Ammon's horn (tissue), 1 donor: Measurements from ENCODE around the gene DHRS4L2.
A peak's percentile ranks its signal among the peaks of the same experiment; 100 is the strongest.
"Not testable (repeated sequence)": the region's sequence is repeated elsewhere in the genome, so short reads cannot be mapped to it uniquely, and the experiment has no call there.

Source experiments
- DNase-seq: peaks from one replicate; pipeline ENCODE4 v3.0.0-alpha.2; 2016; ENCODE audit warnings: low spot score

The DHRS4L2 gene

GRCh38 chr14:24018978-24019377 lies 30.2 kb downstream of the DHRS4L2 start:
- not testable (repeated sequence) for DNase-seq

DNA sequence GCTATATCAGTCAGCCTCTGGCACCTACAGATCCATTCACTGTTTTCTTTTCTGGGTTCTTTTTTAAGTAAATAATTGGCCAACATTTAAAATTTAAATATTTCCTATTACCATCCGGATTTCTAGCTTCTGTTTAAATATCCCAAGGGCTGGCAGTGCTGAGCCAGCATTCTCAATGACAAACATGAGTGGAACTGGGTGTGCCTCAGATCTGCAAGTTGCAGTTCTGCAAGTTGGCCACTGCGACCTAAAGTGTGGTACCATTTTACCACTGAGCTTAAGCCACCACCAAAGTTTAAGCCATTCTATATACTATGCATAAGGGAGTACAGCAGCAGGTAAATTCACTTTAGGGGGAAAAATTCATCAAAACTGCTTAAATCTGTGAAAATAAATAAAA lies 31.2 kb downstream of the DHRS4L2 start:
- DNase-seq, result not testable (repeated sequence)

DNA sequence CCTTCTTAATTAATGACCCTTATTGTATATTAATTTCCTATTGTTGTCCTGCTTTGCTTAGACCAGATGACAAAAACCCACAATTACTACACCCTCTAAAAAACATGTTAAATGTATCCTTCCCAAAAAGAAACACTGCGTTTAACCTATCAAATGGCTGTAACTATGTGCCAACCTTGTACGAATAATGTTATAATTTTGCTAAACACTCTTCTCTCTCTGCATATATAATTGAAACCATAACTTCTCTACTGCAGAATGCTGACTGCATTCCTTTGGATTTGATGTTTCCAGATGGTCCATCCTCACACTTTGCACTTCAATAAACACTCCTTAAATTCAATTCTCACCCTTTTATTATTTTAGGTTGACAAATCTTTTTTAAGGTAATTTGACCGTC lies 31.8 kb downstream of the DHRS4L2 start:
- DNase-seq, result not testable (repeated sequence)

DNA sequence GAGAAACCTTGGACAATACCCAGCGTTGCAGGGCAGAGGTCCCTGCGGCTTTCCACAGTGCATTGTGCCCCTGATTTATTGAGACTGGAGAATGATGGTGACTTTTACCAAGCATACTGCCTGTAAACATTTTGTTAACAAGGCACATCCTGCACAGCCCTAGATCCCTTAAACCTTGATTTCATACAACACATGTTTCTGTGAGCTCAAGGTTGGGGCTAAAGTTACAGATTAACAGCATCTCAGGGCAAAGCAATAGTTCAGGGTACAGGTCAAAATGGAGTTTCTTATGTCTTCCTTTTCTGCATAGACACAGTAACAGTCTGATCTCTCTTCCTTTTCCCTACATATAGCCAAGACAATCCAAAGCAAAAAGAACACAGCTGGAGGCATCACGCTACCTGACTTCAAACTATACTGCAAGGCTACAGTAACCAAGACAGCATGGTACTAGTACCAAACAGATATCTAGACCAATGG lies 36.2 kb downstream of the DHRS4L2 start:
- not testable (repeated sequence) for DNase-seq

GRCh38 chr14:24029687-24030086 lies 41.0 kb downstream of the DHRS4L2 start:
- not testable (repeated sequence) for DNase-seq

GRCh38 chr14:24031331-24031730 lies 42.6 kb downstream of the DHRS4L2 start:
- not testable (repeated sequence) for DNase-seq

DNA sequence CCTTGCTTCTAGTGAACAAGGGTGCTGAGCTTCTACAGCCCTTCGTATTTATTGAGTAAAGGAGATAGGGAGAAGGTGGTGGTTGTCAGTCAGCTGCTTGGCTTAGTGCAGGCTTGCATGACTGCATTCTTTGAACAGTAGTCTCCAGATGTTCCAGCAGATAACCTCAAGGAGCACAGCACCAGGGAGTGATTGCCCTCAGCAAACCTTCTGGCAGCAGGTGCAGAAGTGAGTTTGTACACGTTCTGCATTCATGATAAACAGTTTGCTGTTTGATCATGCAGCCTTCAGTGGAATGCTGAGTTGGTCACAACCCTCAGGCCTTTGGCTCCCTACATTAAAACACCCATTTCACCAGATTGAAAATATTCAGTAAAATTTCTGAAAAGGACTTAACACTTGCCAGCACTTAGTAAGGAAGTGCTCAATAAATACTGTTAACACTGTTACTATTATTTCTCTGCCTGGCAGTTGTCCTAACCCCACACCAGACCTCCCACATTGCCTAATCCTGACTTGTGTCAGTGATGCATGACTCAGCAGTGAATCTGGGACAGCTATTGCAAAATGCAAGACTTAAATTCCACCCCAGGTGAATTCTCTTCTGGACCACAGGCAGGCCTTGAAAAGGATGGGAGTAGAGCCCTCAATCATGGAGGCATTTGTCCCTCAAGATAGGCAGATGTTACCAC lies 44.1 kb downstream of the DHRS4L2 start:
- DNase-seq, result no peak

DNA sequence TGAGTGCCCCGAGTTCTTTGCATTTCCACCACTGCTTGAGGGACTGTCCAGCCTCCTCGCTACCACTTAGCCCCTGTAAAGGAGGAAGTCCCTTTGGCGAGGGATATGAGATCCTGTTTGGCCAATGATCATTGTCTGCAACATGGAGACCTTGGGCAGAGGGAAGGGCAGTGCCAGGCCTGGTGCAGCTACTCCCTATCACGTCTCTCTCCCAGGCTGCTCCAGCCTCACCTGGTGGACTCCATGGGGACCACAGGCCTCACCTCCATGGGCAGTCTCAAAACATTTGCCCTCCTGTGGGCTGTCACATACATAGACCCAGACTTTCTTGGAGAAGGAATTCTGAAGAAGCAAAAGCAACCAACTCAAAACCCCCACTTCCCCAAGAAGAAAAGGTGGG lies 47.0 kb downstream of the DHRS4L2 start:
- DNase-seq, result not testable (repeated sequence)

GRCh38 chr14:24036169-24036962 lies 47.6 kb downstream of the DHRS4L2 start:
- DNase-seq, result peak; percentile 86

DNA sequence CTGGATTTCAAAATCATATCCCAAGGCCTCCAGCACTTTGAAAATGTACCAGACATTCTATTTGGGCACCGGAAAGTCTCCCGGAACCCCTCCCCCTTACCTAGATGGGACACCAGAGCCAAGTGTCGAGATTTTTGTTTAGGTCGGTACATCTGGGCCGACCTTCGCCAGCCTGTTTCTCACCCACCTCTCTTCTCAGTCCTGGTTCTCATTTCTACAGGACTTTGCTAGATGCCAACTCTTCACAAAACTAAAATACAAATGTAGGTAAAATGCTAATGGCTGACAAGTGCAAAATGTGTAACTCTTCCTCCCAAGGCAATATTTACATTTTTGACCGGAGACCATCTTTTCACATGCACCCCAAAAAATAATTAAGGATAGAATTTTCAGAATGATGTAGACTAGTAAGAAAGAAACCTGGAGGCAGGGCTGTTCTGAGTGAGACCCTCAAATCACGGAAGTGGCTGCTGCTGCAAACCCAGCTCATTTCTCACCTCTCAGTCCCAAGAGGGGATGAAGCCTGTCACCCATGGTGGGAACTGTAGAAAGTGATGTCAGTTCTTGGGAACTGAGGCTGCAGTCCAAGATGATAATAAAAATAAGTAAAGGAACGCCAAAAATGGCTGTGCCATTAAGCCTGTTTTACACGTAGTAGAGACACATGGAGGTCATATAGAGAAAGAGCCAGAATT lies 48.4 kb downstream of the DHRS4L2 start:
- DNase-seq, result not testable (repeated sequence)

DNA sequence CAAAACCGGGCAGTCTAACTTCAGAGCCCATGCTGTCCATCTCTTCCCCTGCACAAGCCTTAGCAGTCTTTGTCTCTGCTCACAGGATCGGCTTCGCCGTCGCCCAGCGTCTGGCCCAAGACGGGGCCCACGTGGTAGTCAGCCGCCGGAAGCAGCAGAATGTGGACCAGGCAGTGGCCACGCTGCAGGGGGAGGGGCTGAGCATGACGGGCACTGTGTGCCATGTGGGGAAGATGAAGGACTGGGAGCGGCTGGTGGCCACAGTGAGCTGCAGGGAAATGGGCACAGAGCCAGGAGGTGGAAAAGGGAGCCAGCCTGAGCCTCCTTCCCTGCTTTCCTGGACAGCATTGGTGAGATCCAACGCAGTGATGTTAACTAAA lies 48.9 kb downstream of the DHRS4L2 start:
- no peak for DNase-seq

- no peak for DNase-seq
Observed at GRCh38 chr14:24038686-24039085, 50.0 kb downstream of the DHRS4L2 start.

GRCh38 chr14:24040692-24041091 lies 52.0 kb downstream of the DHRS4L2 start:
- DNase-seq, result no peak

DNA sequence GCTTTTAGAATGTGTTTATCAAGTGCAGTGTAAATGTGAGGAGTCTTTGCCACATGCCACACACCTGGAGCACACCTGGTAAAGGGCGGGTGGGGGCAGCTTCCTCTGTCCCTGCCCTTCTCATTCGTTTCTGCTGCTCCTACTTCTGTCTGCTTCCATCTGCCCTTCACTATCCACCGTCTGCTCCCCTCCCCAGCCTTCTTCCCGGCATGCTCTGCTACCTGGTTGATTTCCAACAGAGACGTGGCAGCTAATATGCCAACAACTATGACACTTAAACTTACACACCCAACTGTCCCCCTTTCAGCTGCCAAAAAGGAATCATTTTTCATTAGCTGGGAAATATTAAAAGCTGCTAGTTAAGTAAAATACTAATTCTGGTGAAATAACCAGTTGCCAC lies 54.0 kb downstream of the DHRS4L2 start:
- no peak for DNase-seq

- DNase-seq, result peak; percentile 3
Observed at GRCh38 chr14:24049002-24049401, 60.3 kb downstream of the DHRS4L2 start.

GRCh38 chr14:24050753-24051152 lies 62.0 kb downstream of the DHRS4L2 start:
- not testable (repeated sequence) for DNase-seq

- no peak for DNase-seq
Observed at GRCh38 chr14:24051176-24051788, 62.6 kb downstream of the DHRS4L2 start.

- DNase-seq, result peak; percentile 83
Observed at GRCh38 chr14:24051789-24052655, 63.3 kb downstream of the DHRS4L2 start, which contains the start of gene CARMIL3. Gene CARMIL3, plus strand, starts transcription at chr14:24052009. Its CDS starts 145 bp downstream, at chr14:24052154.

- no peak for DNase-seq
Observed at GRCh38 chr14:24052656-24053547, 64.2 kb downstream of the DHRS4L2 start.
